ENCODE results near the gene CCNI2. TPM values are rescaled to one million over a fixed set of nuclear protein-coding genes. Genes with fewer than 3 reads are reported as not detected.

Gene CCNI2
- total RNA-seq, 1 experiment from 2014 or later: 1.7 TPM

DNA sequence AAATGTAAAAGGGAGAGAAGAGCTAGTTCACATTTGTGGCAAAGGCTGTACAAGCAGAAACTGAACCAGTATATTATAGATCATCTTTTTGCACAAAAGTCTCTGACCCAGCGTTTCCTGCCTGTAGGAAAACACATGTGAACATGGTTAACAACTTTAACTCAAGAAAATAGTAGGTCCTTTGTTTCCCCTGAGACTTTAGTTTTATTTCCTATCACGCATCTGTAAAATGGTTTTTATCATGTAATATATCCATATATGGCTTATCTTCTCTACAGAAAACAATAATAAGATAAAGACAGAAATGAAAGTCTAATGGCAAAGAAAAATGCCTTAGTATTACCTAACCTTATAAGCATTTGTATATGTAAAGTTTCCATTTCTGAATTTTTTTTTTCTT is 12.5 kb upstream of the CCNI2 start (continued):
- TF ChIP-seq ARID4B (CRISPR knock-in tag; IDR thresholded peaks at IDR 0.05; ENCODE audit: borderline replicate concordance) (no peak), ZNF416 (CRISPR knock-in tag; IDR thresholded peaks at IDR 0.05) (no peak), ZMAT4 (CRISPR knock-in tag; IDR thresholded peaks at IDR 0.05) (no peak), JAZF1 (CRISPR knock-in tag; IDR thresholded peaks at IDR 0.05) (no peak)

- DNase-seq (ENCODE audit: low spot score) (peak; percentile 99), ATAC-seq (peak; percentile 96)
- TF ChIP-seq TEAD1 (CRISPR knock-in tag; IDR thresholded peaks at IDR 0.05) (0 out of 2 replicates have a peak, but pooled peaks have one; percentile 13), ARID4B (CRISPR knock-in tag; IDR thresholded peaks at IDR 0.05; ENCODE audit: borderline replicate concordance) (peak; percentile 29; the same call in 1 of the 2 replicates), MYBL2 (CRISPR knock-in tag; IDR thresholded peaks at IDR 0.05) (peak; percentile 68; the same call in 1 of the 2 replicates), E2F5 (CRISPR knock-in tag; IDR thresholded peaks at IDR 0.05) (0 out of 2 replicates have a peak, but pooled peaks have one; percentile 24), TEAD4 (CRISPR knock-in tag; IDR thresholded peaks at IDR 0.05) (no peak; the same call in 1 of the 2 replicates), SP1 (CRISPR knock-in tag; conservative IDR thresholded peaks at IDR 0.05) (peak; percentile 67), TCF7 (CRISPR knock-in tag; IDR thresholded peaks at IDR 0.05; ENCODE audit: low read depth) (peak; percentile 84; the same call in 1 of the 2 replicates), ZNF263 (CRISPR knock-in tag; IDR thresholded peaks at IDR 0.05; ENCODE audit: low read depth) (no peak), ZBTB43 (CRISPR knock-in tag; IDR thresholded peaks at IDR 0.05) (peak; percentile 56; the same call in 1 of the 2 replicates), CREB1 (CRISPR knock-in tag; IDR thresholded peaks at IDR 0.05) (no peak), FOXP1 (CRISPR knock-in tag; IDR thresholded peaks at IDR 0.05; ENCODE audit: borderline replicate concordance) (peak; percentile 71)
- TF ChIP-seq, protein P1, sequence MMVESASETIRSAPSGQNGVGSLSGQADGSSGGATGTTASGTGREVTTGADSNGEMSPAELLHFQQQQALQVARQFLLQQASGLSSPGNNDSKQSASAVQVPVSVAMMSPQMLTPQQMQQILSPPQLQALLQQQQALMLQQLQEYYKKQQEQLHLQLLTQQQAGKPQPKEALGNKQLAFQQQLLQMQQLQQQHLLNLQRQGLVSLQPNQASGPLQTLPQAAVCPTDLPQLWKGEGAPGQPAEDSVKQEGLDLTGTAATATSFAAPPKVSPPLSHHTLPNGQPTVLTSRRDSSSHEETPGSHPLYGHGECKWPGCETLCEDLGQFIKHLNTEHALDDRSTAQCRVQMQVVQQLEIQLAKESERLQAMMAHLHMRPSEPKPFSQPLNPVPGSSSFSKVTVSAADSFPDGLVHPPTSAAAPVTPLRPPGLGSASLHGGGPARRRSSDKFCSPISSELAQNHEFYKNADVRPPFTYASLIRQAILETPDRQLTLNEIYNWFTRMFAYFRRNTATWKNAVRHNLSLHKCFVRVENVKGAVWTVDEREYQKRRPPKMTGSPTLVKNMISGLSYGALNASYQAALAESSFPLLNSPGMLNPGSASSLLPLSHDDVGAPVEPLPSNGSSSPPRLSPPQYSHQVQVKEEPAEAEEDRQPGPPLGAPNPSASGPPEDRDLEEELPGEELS (CRISPR knock-in tag; IDR thresholded peaks at IDR 0.05): 0 out of 2 replicates have a peak, but pooled peaks have one; percentile 59
- ChIA-PET CTCF (interaction anchor here (0.5 to 2.7 kb wide), 17 partner anchors 9 to 350 kb away, joined by 3 to 21 read pairs (median 4); partner anchors contain the start of genes CCNI2, IL13, SEPTIN8 and SOWAHA), POLR2A (interaction anchor here (1.2 kb wide), 1 partner anchor 10 kb away, joined by 8 read pairs; the partner anchor contains the start of gene CCNI2)
- H3K27ac Mint-ChIP-seq: no peak within 1 kb of the TSS; the same call in 1 of the 2 replicates
- H3K27me3 Mint-ChIP-seq (ENCODE audit: low read depth): peaks cover 4% of the 10 kb centered on the region; the same call in 1 of the 2 replicates
- peak within 1 kb of the TSS; percentile 79 for H3K4me3 Mint-ChIP-seq
- no peaks in the 10 kb centered on the region for H3K36me3 Mint-ChIP-seq
- H3K9me3 Mint-ChIP-seq: no peaks in the 10 kb centered on the region
- H3K4me1 Mint-ChIP-seq: peaks cover 15% of the 10 kb centered on the region
Measured at GRCh38 chr5:132736853-132737833, 10.1 kb upstream of the CCNI2 start, which contains the start of gene KIF3A. Gene KIF3A, minus strand, starts transcription at chr5:132737546. Its CDS starts 127 bp downstream, at chr5:132737419.

Data from WTC11 (cell line).